Measurements from ENCODE around the gene SLC10A6. TPM values are rescaled to one million over a fixed set of nuclear protein-coding genes. Genes with fewer than 3 reads are reported as not detected.

Gene SLC10A6
- total and polyA plus RNA-seq, 2 donors (not counting 3 experiments of a cell fraction or from before 2014, with no cell fraction given): 0.04 TPM; not detected in 1

DNA sequence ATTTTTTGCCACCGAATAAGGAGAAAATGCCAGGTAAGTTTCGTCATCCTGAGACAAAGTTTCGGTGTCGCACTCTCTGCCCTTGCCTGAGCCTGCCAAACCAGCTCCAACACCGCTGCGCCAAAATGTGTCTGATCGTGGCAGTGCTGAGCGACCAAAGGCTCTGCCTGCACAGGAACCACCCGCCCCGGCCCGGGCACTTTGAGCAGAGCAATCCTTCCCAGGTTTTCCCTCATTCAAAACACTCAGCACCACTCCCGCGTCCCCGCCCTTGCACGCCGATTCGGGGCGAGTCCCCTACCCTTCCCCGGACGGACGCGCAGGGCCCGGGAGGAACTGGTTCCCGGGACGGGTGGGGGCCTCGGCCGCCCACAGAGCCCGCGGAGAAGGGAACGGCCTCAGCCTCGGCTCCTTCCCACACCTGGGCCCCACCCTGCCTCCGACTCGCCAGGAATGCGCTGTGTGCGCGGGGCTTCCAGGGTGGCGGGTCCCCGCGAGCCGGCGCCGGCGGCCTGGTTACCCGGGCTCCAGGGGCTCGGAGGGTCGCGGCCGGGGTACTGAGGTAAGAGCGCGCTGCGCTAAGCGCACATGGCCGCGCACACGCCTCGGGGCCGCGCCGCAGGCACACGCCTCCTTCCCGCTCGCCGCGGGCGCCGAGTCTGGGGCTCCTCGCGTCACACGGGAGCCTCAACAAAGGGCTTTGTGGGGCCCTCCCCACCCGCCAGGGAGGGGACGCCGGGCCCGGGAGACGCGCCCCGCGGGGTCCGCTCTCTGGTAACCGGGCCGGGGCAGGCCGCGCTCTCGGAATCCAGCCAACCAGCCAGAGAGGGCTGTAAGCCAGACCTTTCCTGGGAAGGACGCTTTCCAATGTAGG is 42.8 kb upstream of the SLC10A6 start, which contains the start of gene C4orf36:
Gene C4orf36, minus strand, starts transcription at position 661 of the 874 bp plus-strand sequence. CDS start 902 bp downstream, outside the sequence.
- BruUV-seq (replicated peaks): no TSS peak
- POLR2A ChIA-PET: no interaction called here
- peaks cover 25% of the 10 kb centered on the region for H3K4me1 ChIP-seq (ENCODE audit: control insufficient read depth, extremely low read depth, insufficient read depth, low read length)
- peak within 1 kb of the TSS; percentile 3 to 75 (median 59) for H3K4me3 ChIP-seq (replicated peaks in 1 of 3; ENCODE audit: insufficient read depth in 1 of 3, low read depth in 1 of 3, low read length in 3 of 3)
- H3K9me3 ChIP-seq (replicated peaks; ENCODE audit: control insufficient read depth, insufficient read depth, low read length): no peaks in the 10 kb centered on the region
- no peaks in the 10 kb centered on the region for H3K27me3 ChIP-seq (ENCODE audit: control insufficient read depth in 2 of 2, insufficient read depth in 2 of 2, low read length in 2 of 2)
- peak within 1 kb of the TSS; percentile 41 for H3K9ac ChIP-seq (replicated peaks; ENCODE audit: extremely low read depth, insufficient read depth, low read length)
- CTCF ChIA-PET: interaction anchor here (1.8 to 5.0 kb wide), 3 partner anchors 369 to 396 kb away, joined by 4 to 64 read pairs (median 16); no protein-coding TSS in a partner anchor
- peak within 1 kb of the TSS; percentile 68 for H3K4me2 ChIP-seq (ENCODE audit: insufficient read depth, low read length)
- TF ChIP-seq, protein P1, sequence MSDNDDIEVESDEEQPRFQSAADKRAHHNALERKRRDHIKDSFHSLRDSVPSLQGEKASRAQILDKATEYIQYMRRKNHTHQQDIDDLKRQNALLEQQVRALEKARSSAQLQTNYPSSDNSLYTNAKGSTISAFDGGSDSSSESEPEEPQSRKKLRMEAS (IDR thresholded peaks at IDR 0.05; ENCODE audit: insufficient read depth, insufficient read length): no peak
- no peak for TF ChIP-seq FOS (IDR thresholded peaks at IDR 0.05; ENCODE audit: borderline replicate concordance, insufficient read depth, low read length)
- TF ChIP-seq, protein P2, sequence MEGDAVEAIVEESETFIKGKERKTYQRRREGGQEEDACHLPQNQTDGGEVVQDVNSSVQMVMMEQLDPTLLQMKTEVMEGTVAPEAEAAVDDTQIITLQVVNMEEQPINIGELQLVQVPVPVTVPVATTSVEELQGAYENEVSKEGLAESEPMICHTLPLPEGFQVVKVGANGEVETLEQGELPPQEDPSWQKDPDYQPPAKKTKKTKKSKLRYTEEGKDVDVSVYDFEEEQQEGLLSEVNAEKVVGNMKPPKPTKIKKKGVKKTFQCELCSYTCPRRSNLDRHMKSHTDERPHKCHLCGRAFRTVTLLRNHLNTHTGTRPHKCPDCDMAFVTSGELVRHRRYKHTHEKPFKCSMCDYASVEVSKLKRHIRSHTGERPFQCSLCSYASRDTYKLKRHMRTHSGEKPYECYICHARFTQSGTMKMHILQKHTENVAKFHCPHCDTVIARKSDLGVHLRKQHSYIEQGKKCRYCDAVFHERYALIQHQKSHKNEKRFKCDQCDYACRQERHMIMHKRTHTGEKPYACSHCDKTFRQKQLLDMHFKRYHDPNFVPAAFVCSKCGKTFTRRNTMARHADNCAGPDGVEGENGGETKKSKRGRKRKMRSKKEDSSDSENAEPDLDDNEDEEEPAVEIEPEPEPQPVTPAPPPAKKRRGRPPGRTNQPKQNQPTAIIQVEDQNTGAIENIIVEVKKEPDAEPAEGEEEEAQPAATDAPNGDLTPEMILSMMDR (IDR thresholded peaks at IDR 0.05; ENCODE audit: extremely low read depth in 1 of 2, insufficient read depth in 1 of 2, low read depth in 1 of 2, low read length in 2 of 2): peak in 1 of 2 donors; percentile 1
- dilution Hi-C loops (cut with MboI; ENCODE audit: extremely low pct_ligation_motif_present, low sequenced_read_pairs) (no loop called here), intact Hi-C loops (cut with micrococcal nuclease) (loop anchor here (2.0 to 10.0 kb wide), 2 partner anchors 47 to 667 kb away; no protein-coding TSS in a partner anchor)
- DNase-seq (ENCODE audit: low read depth, low spot score) (peak; percentile 43), FAIRE-seq (peak; percentile 18)
- peak within 1 kb of the TSS; percentile 59 for H2AFZ ChIP-seq (ENCODE audit: low read depth, low read length)
- H3K27ac ChIP-seq (ENCODE audit: insufficient read depth, low read depth, low read length): peak within 1 kb of the TSS; percentile 4
- H3K9me1 ChIP-seq (replicated peaks; ENCODE audit: control insufficient read depth, extremely low read depth, insufficient read depth, low read length): no peaks in the 10 kb centered on the region
- H3K79me2 ChIP-seq (ENCODE audit: control insufficient read depth, insufficient read depth, low read length): no peaks in the 10 kb centered on the region
- no peaks in the 10 kb centered on the region for H4K20me1 ChIP-seq (replicated peaks; ENCODE audit: control insufficient read depth, extremely low read depth, insufficient read depth, low read length)
- H3K36me3 ChIP-seq (ENCODE audit: control insufficient read depth in 2 of 2, extremely low read depth in 1 of 2, insufficient read depth in 2 of 2, low read length in 2 of 2): no peaks in the 10 kb centered on the region

Measured in endothelial cell of umbilical vein (primary cell).